SH-SY5Y (cell line): ENCODE results near the gene EIF2S1.

Experiments used
- GATA2 ChIP-seq: IDR thresholded peaks from 2 replicates; pipeline ENCODE4 v1.6.1; 2011; ENCODE audit warnings: mild to moderate bottlenecking, low read depth, low read length
- GATA3 ChIP-seq: IDR thresholded peaks from 2 replicates; pipeline ENCODE4 v1.6.1; 2011; ENCODE audit warnings: low read depth, mild to moderate bottlenecking, low read length, moderate library complexity

DNA sequence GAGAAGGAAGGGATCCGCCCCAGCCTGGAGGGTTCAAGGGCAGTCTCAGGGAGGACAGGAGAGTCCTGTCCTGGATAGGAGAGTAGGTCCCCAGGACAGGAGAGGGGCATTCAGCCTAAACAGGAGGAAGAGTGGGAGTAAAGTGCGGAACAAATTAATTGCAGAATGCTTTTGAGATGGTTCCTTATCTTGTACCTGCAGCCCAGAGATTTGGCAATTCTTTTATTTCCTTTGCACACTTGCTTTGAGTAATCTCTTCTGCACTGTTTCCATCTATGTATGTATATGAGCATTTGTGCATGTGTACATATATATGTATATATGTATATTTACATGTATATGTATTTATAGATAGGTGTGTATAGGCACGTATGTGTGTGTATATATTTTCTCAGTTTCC is 29.1 kb downstream of the EIF2S1 start:
- no peak for TF ChIP-seq GATA3
- no peak for TF ChIP-seq GATA2
